Body of pancreas (tissue), 4 donors: ENCODE measurements around the gene STRA6.

Source experiments
- CTCF ChIP-seq, 7 experiments: fragments of 450-650 bp in 4 of 7; fragments of 200-600 bp in 3 of 7; sonication (generic) in 3 of 7; IDR thresholded peaks; one replicate each; pipeline ENCODE4 v1.5.1; 2016 to 2019; ENCODE audit warnings: antibody characterized with exemption in 7 of 7
- POLR2A ChIP-seq, 3 donors: fragments of 450-650 bp; IDR thresholded peaks; one replicate each; pipeline ENCODE4 v1.6.1; 2016; ENCODE audit warnings: antibody characterized with exemption in 3 of 3, mild to moderate bottlenecking in 2 of 3

- TF ChIP-seq CTCF (IDR thresholded peaks at IDR 0.05) (no peak), POLR2A (IDR thresholded peaks at IDR 0.05) (no peak)
These were observed 7.7 kb downstream of the STRA6 start for GRCh38 chr15:74194572-74195559.
